Measurements from ENCODE around the gene IL1RL1.

The IL1RL1 gene

DNA sequence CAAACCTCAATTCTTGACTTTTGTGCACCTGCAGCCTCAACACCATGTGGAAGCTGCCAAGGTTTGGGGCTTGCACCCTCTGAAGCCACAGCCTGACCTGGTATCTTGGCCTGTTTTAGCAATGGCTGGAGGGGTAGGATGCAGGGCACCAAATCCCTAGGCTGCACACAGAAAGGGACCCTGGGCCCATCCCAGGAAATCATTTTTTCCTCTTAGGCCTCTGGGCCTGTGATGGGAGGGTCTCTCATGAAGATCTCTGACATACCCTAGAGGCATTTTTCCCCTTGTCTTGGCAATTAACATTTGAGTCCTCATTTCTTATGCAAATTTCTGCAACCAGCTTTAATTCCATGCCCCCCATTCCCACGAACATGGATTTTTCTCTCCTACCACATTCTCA lies 54.4 kb downstream of the IL1RL1 start:
- TF ChIP-seq, protein P1, sequence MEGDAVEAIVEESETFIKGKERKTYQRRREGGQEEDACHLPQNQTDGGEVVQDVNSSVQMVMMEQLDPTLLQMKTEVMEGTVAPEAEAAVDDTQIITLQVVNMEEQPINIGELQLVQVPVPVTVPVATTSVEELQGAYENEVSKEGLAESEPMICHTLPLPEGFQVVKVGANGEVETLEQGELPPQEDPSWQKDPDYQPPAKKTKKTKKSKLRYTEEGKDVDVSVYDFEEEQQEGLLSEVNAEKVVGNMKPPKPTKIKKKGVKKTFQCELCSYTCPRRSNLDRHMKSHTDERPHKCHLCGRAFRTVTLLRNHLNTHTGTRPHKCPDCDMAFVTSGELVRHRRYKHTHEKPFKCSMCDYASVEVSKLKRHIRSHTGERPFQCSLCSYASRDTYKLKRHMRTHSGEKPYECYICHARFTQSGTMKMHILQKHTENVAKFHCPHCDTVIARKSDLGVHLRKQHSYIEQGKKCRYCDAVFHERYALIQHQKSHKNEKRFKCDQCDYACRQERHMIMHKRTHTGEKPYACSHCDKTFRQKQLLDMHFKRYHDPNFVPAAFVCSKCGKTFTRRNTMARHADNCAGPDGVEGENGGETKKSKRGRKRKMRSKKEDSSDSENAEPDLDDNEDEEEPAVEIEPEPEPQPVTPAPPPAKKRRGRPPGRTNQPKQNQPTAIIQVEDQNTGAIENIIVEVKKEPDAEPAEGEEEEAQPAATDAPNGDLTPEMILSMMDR (IDR thresholded peaks at IDR 0.05; ENCODE audit: borderline replicate concordance, insufficient read depth, low read depth, low read length), result no peak

DNA sequence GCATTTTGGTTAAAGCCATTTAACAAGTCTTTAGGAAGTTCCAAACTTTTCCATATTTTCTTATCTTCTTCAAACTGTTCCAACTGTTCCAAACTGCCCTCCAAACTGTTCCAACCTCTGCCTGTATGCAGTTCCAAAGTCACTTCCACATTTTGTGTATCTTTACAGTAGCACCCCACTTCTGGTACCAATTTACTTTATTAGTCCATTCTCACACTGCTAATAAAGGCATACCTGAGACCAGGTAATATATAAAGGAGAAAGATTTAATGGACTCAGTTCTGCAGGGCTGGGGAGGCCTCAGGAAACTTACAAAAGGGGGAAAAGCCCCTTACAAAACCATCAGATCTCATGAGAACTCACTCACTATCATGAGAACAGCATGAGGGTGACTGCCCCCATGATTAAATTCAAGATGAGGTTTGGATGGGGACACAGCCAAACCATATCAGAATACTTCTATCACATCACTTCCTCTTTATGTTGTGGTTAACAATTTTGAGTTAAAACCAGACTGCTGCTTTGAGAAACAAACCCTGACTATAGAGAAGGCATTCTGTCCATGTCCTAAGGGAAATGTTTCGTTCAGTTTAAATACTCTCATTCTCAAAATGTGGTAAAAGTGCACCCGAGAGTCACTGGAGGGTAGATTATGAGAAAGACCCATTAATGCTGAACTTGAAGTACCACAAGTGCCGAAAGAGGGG lies 55.2 kb downstream of the IL1RL1 start:
- no peak overlapping the region for H3K4me3 ChIP-seq (ENCODE audit: low read depth, low read length)

More for the DNA sequence above, 54.4 kb downstream of the IL1RL1 start:
- no peak overlapping the region for H3K4me3 ChIP-seq (ENCODE audit: low read depth, low read length)

DNA sequence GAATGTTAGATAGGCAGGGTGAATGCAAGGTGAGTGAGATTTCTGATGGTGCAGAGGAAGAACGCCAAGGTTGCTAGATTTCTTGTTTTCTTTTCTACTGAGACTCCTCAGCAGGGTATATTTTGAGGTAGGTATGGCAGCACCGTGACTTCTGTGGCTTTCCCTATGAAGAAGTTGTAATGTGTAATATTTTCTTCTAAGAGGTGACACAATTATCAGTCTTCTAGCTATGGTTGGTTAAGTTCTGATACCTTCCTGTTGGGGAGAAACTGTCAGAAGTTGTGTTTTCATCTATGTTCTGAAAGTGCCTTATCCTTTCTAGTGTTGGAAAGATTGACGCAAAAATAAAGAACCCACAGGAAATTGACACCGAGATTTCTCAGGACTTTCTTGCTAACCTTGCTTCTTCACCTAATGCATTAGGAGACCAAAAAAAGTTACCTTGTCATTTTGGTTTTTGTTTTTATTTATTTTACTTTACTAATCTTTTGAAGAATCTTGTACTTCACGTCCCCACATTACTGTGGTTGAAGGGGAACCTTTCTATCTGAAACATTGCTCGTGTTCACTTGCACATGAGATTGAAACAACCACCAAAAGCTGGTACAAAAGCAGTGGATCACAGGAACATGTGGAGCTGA lies 56.1 kb downstream of the IL1RL1 start:
- no peak overlapping the region for H3K4me3 ChIP-seq (ENCODE audit: low read depth, low read length)
- TF ChIP-seq, protein P1 (IDR thresholded peaks at IDR 0.05; ENCODE audit: borderline replicate concordance, insufficient read depth, low read depth, low read length), result no peak

More for the DNA sequence above, 55.2 kb downstream of the IL1RL1 start:
- TF ChIP-seq, protein P1 (IDR thresholded peaks at IDR 0.05; ENCODE audit: borderline replicate concordance, insufficient read depth, low read depth, low read length), result no peak

DNA sequence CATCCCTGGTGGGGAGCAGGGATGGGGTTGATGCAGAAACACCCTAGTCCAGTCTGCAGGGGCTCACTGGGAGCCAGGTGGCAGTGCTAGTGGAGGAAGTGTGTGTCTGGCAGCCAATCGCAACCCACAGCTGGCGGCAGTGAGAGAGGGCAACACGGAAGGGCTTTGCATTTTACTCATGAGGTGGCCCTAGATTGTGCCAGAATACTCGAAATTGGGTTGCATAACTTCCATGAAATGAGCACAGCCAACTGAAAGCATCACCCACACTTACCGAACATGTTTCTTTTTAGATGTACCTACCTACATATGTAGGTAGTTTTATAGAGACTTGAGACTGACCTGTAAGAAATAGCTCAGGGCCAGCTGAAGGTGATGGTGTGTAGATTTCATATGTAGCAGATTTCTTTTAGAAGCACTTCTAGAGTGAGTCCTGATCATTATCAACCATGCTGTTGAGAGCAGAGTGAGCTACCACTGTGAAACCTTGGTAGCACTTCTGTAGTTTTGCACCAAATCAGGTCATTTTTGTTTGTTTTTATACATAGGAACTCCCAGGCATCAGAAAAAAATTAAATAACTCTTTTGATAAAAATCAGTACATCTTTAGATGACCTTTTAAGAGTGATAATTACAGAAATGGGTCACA lies 57.2 kb downstream of the IL1RL1 start:
- TF ChIP-seq, protein P1 (IDR thresholded peaks at IDR 0.05; ENCODE audit: borderline replicate concordance, insufficient read depth, low read depth, low read length), result no peak
- H3K4me3 ChIP-seq (ENCODE audit: low read depth, low read length), result no peak overlapping the region

DNA sequence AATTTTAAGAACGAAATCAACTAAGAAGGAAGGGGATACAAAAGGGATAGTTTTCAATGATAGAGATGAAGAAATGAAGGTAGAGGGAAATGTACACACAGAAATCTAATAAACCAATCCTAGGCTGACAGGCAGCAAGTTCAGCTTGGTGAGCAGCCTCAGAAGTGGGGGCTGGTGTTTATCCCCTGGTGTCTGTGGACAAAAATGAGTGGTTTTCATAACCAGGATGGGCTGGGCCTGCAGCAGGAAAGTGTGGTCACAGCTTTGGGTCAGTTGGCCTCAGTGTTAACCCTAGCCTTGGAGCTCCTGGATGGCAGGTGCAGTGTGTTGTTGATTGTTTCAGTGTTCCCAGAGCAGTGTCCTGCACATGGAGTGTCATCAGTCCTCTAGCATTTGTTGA lies 58.5 kb downstream of the IL1RL1 start:
- TF ChIP-seq, protein P1 (IDR thresholded peaks at IDR 0.05; ENCODE audit: borderline replicate concordance, insufficient read depth, low read depth, low read length), result no peak
- no peak overlapping the region for H3K4me3 ChIP-seq (ENCODE audit: low read depth, low read length)

DNA sequence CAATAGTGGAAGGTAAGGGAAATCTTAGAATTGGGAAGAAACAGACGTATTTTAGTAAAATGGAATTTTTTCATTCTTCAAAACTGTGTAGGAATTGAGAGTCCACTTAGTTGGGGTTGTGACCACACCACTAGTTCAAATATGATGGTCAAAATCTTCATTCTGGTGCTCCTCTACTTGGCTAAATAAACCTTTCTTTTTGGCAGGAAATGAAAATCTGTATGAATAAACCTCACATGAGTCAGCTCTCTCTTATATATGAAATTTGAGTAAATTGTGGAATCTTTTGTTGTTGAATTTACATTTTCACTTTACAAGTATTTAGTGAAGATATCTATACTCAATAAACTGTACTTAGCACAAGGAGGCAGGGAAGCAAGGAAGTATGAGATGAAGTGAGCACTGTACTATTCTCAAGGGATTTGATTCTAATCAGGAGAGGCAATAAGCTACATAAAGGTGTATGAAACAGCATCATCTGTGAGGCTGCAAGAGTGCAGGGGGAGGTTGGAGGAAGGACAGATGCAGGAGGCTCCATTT lies 64.8 kb downstream of the IL1RL1 start:
- no peak overlapping the region for H3K4me3 ChIP-seq (ENCODE audit: low read depth, low read length)
- TF ChIP-seq, protein P1 (IDR thresholded peaks at IDR 0.05; ENCODE audit: borderline replicate concordance, insufficient read depth, low read depth, low read length), result no peak
